DOHH2 (cell line): ENCODE data around the gene PHC2.

ENCODE experiments used
- H3F3A ChIP-seq: fragments of 200-600 bp; sonication (generic), shearing (Covaris generic); 2 replicates; pipeline ENCODE4 v1.6.0; 2016; ENCODE audit warnings: antibody characterized with exemption, mild to moderate bottlenecking; ENCODE audit not compliant: control insufficient read depth, insufficient read depth
- H3K27ac ChIP-seq: fragments of 200-600 bp; sonication (generic); 2 replicates; pipeline ENCODE4 v1.5.1; 2014; ENCODE audit warnings: low read depth, mild to moderate bottlenecking, low read length, moderate library complexity
- H3K27me3 ChIP-seq: fragments of 200-600 bp; sonication (generic); 2 replicates; pipeline ENCODE4 v1.6.1; 2014; ENCODE audit warnings: mild to moderate bottlenecking, low read length, mixed read lengths; ENCODE audit not compliant: control insufficient read depth
- H3K36me3 ChIP-seq: fragments of 200-600 bp; sonication (generic); 2 replicates; pipeline ENCODE4 v1.6.1; 2014; ENCODE audit warnings: mild to moderate bottlenecking, low read length, moderate library complexity, mixed read lengths; ENCODE audit not compliant: control insufficient read depth
- H3K4me1 ChIP-seq: fragments of 200-600 bp; sonication (generic); 2 replicates; pipeline ENCODE4 v1.6.1; 2014; ENCODE audit warnings: mild to moderate bottlenecking, low read length, mixed read lengths; ENCODE audit not compliant: control insufficient read depth
- H3K4me2 ChIP-seq: fragments of 200-600 bp; sonication (generic); 2 replicates; pipeline ENCODE4 v1.6.0; 2014; ENCODE audit warnings: mild to moderate bottlenecking, low read length, moderate library complexity
- H3K4me3 ChIP-seq: fragments of 200-600 bp; sonication (generic); 2 replicates; pipeline ENCODE4 v1.5.1; 2014; ENCODE audit warnings: mild to moderate bottlenecking, low read length, mixed read lengths
- H3K79me2 ChIP-seq: fragments of 200-600 bp; sonication (generic); 2 replicates; pipeline ENCODE4 v1.6.1; 2014; ENCODE audit warnings: mild to moderate bottlenecking, low read length, mixed read lengths; ENCODE audit not compliant: control insufficient read depth
- H3K9me2 ChIP-seq: fragments of 200-600 bp; sonication (generic); replicated peaks from 2 replicates; pipeline ENCODE4 v1.6.1; 2014; ENCODE audit warnings: mild to moderate bottlenecking, low read length, mixed read lengths; ENCODE audit not compliant: control insufficient read depth
- H3K9me3 ChIP-seq: fragments of 200-600 bp; sonication (generic); 2 replicates; pipeline ENCODE4 v1.6.1; 2014; ENCODE audit warnings: antibody characterized with exemption, low read length, mixed read lengths; ENCODE audit not compliant: control insufficient read depth, insufficient read depth
- H4K20me1 ChIP-seq: fragments of 200-600 bp; sonication (generic); 2 replicates; pipeline ENCODE4 v1.6.0; 2014; ENCODE audit warnings: low read depth, mild to moderate bottlenecking, antibody characterized with exemption, low read length, moderate library complexity; ENCODE audit not compliant: control insufficient read depth, insufficient read depth
- CTCF ChIP-seq: fragments of 200-600 bp; sonication (generic); IDR thresholded peaks from one replicate; pipeline ENCODE4 v1.5.1; 2014; ENCODE audit warnings: antibody characterized with exemption, mild to moderate bottlenecking, low read depth, low read length; ENCODE audit not compliant: poor library complexity, severe bottlenecking
- EZH2phosphoT487 ChIP-seq: fragments of 200-600 bp; sonication (generic); IDR thresholded peaks from 2 replicates; pipeline ENCODE4 v1.6.1; 2017; ENCODE audit warnings: borderline replicate concordance, mild to moderate bottlenecking, antibody characterized with exemption, low read length, moderate library complexity, mixed read lengths

The PHC2 gene

GRCh38 chr1:33349778-33350610 is 80.9 kb downstream of the PHC2 start:
- Histone ChIP-seq H3K4me2 (peak overlapping the region; percentile 97), H3K27ac (peak overlapping the region; percentile 64), H3F3A (peaks cover 2% of the 10 kb centered on the region; the same call in 1 of the 2 replicates), H4K20me1 (peaks cover 5% of the 10 kb centered on the region), H3K27me3 (no peaks in the 10 kb centered on the region), H3K36me3 (peaks cover 32% of the 10 kb centered on the region), H3K9me2 (no peaks in the 10 kb centered on the region), H3K4me1 (peaks cover 54% of the 10 kb centered on the region), H3K9me3 (no peaks in the 10 kb centered on the region), H3K79me2 (peaks cover 44% of the 10 kb centered on the region), H3K4me3 (peak overlapping the region; percentile 84)
- TF ChIP-seq CTCF (no peak), EZH2phosphoT487 (no peak)

- peak overlapping the region; percentile 87 for H3K4me2 ChIP-seq
- TF ChIP-seq EZH2phosphoT487 (no peak), CTCF (no peak)
- H3K79me2 ChIP-seq, result peaks cover 52% of the 10 kb centered on the region
- peaks cover 2% of the 10 kb centered on the region; the same call in 1 of the 2 replicates for H3F3A ChIP-seq
- H3K27ac ChIP-seq, result peak overlapping the region; percentile 18; the same call in 1 of the 2 replicates
- no peaks in the 10 kb centered on the region for H3K27me3 ChIP-seq
- H3K9me3 ChIP-seq, result no peaks in the 10 kb centered on the region
- H4K20me1 ChIP-seq, result peaks cover 5% of the 10 kb centered on the region
- peaks cover 33% of the 10 kb centered on the region for H3K36me3 ChIP-seq
- H3K9me2 ChIP-seq, result no peaks in the 10 kb centered on the region
- H3K4me1 ChIP-seq, result peaks cover 55% of the 10 kb centered on the region
- H3K4me3 ChIP-seq, result peak overlapping the region; percentile 89
These were observed 81.7 kb downstream of the PHC2 start for GRCh38 chr1:33349081-33349759.

GRCh38 chr1:33348676-33349080 is 82.2 kb downstream of the PHC2 start:
- no peaks in the 10 kb centered on the region for H3K9me3 ChIP-seq
- peaks cover 5% of the 10 kb centered on the region for H4K20me1 ChIP-seq
- peak overlapping the region; percentile 89 for H3K4me3 ChIP-seq
- H3F3A ChIP-seq, result peaks cover 2% of the 10 kb centered on the region; the same call in 1 of the 2 replicates
- H3K36me3 ChIP-seq, result peaks cover 38% of the 10 kb centered on the region
- no peaks in the 10 kb centered on the region for H3K9me2 ChIP-seq
- H3K27ac ChIP-seq, result peak overlapping the region; percentile 18; the same call in 1 of the 2 replicates
- peaks cover 57% of the 10 kb centered on the region for H3K79me2 ChIP-seq
- H3K27me3 ChIP-seq, result no peaks in the 10 kb centered on the region
- H3K4me2 ChIP-seq, result peak overlapping the region; percentile 87
- TF ChIP-seq EZH2phosphoT487 (no peak), CTCF (no peak)
- peaks cover 61% of the 10 kb centered on the region for H3K4me1 ChIP-seq
